NCI-H345 treated with DMSO at 0.1 percent for 48 hours (cell line): ENCODE data around the gene MREG.
"Not testable (repeated sequence)": the region's sequence is repeated elsewhere in the genome, so short reads cannot be mapped to it uniquely, and the experiment has no call there.

Experiments used
- DNase-seq: peaks from one replicate; lab custom pipeline; 2025; ENCODE audit not compliant: unreplicated experiment; lab: John Stamatoyannopoulos, UW

MREG gene

DNA sequence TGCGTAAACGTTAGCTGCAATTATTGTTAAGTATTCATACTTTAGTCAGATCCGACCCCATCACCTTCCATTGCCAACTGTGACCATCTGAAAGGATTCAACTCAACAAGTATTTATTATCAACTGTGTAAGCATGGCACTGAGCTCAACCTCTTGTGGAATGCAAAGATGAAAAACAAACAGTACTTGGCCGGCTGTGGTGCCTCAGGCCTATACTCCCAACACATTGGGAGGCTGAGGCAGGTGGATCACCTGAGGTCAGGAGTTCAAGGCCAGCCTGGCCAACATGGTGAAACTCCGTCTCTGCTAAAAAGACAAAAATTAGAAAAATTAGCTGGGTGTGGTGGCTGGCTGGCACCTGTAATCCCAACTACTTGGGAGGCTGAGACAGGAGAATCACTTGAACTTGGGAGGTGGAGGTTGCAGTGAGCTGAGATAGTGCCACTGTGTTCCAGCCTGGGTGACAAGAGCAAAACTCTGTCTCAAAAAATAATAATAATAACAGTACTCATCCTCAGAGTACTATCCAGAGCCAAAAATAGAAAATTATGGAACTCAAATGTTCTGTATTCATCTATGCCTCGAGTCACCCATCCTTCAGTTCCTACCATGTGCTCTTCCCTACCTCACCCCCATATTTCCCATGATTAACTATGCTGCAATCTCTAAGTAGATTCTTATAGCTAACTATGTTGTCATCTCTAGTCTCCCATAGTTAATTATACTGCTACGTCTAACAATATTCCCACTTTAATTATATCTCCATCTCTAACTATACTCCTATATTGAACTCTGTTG lies 8.6 kb upstream of the MREG start:
- DNase-seq, result no peak

DNA sequence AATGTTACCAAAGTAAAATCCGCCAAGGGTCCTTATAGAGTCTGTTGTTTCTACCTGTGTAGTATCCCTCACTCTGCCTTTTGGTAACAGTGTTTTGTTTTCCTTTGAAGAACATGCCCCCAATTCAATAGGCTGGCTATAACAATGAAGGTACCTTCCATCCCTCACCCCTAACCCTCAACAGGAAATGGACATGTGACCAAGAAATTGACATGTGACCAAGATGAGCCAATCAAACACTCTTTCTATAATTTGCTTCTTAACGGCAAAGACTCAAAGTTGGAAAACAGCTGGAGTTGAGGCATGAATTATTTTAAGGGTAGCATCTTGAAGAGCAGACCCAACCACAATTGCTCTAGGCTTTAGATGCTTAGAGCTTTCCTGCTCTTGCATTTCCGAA lies 5.4 kb upstream of the MREG start:
- DNase-seq, result no peak

DNA sequence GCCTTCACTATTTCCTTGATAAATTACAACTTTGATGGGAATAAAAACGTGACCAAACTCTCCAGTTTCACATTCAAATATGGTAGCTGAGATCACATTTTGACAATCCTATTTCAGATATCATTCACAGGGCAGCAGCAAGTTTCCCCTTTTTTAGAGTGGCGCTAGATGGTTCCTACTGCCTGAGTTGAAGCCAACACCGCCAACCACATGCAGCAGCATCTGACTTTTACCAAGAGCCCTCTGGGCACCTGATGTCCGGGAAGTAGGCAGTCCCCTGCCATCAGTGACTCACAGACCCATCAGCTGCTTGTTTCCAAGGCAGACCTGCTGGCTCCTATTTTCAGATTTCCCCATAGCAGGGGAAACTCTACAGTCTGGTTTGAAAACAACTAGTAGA lies 4.0 kb upstream of the MREG start:
- DNase-seq, result no peak

DNA sequence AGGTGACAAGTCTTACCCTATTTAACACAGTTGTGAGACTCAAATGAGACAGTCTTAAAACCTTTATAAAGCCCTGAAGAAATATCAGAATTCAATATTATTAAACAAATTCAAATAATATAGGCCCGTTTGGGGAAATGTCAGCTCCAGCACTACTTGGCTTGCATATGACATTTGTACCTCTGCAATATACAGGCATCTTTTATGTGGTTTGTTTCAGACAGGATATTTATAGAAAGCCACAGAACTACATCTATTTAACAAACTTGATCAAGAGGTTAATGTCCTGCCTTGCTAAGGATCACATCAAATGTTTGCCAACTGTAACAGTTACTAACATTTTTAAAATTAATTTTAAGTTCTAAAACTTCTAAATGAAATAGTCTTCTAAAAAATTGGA lies 3.2 kb upstream of the MREG start:
- DNase-seq, result no peak

DNA sequence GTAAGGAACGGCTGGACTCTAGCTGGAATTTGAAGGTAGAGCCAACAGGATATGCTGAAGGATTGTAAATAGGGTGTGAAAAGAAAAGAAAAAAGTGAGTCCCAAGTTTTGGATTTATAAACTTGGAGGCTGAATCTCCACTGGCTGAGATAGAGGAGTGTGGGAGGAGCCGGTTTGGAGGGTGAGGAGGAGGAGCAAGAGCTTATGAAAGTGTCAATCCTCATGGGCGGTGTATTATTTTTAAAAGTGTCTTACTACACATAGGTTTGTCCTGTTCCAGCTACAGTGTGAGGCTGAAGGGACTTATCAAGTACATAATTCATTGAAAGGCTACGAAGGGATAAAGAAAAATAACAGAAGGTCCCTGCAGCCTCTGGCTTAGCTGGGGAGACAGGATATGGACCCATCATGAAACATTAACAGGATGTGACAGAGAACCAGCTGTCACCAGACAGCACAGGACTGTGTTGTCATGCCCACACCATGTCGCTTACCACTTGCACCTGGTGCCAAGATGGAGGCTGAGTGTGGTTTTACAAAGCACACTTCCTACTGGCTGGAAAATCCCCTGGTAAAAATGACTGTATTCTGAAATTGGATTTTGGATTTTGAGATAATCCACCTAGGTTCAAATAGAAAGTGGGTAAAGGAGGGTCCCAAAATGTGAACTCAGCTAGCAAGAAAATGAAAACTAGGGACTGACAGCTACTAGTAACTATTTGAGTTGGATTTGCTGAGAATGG lies 2.5 kb upstream of the MREG start:
- DNase-seq, result no peak

DNA sequence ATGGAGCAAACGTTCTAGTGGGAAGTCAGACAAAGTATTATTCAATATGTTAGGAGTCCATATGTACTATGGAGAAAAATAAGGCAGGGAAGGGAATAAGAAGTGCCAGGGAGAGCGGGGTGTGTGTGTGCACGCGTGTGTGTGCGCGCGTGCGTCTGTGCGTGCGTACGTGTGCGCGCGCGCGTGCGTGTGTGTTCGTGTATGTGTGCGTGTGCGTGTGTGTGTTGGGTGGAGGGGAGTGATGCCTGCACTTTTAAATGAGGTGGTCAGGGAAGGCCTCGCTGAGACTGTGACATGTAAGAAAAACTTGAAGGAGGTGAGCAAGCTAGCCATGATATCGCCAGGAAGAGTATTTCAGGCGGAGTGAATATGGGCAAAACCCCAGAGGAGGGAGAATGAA lies 1.6 kb upstream of the MREG start:
- no peak for DNase-seq

DNA sequence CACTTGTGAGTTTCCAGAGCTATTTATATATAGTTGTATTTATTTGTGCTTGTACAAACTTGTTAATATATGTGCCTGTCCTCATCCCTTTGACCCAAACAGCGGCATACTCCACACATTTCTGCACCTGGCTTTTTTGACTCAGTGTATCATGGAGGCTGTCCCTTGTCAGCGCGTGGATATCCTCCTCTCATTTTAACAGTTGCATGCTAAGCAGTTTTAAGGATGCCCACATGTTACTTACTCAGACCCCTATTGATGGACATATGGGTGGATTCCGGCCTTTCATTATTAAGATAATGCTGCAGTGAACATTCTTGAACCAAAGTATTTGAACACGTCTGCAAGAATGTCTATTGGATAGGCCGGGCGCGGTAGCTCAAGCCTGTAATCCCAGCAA lies 655 bp upstream of the MREG start:
- DNase-seq, result no peak

DNA sequence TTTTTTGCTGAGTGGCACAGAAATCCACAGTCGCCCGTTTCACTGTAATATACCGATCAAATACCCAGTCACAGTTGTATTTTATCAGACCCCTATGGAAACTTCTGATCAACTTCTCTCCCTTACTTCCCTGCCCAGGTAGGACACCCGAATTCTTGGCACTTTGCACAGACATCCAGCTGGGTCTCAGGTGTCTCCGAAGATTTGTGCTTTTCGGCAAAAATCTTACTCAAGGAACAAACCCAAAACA lies 596 bp downstream of the MREG start:
- no peak for DNase-seq

DNA sequence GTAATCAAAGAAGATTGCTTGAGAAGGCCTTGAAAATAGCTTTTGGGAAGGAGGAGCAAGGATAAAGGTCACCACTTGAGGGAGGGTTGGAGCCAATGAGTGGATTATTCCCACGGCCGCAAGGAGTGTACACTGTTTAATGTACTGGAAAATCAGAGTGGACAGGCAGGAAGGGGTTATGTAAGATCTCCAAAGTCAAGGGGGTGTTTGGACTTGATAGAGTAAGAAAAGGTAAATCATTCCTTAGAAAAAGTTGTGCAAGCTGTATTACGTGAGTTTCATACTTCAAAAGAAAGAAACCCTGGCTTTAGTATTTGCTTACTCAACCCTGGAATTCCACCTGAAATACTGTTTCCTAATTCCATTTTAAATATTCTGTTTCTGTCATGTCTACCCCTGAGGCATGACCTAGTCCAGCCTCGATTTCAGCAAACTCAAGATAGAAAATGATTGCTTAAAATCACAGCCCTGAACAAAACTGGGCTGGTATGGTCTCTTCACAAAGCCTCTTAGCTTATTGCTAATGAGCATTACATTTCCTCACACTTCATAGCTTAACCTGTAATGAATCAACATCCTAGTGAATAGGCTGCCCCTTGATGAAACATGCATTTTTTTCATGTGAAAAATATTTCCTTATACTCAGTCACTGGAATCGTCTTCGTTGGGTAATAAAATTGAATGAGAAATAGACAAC lies 1.1 kb downstream of the MREG start:
- no peak for DNase-seq

DNA sequence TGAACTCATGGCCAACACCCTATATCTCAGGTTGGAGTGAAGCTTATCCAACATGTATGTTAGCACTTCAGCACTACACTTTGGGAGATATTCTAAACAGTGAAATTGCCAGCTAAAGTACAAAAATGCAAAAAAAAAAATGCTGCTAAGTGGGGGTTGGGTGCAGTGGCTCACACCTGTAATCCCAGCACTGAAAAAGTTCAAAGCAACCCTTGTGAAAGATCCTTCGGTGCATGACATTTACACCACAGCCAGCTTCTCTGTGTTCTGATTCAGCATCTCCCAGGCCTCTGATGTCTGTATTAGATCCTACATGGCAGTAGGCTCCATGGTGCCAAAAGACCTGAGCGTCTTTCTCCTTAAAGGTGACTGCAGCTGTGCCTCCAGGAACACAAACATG lies 4.1 kb downstream of the MREG start:
- not testable (repeated sequence) for DNase-seq

DNA sequence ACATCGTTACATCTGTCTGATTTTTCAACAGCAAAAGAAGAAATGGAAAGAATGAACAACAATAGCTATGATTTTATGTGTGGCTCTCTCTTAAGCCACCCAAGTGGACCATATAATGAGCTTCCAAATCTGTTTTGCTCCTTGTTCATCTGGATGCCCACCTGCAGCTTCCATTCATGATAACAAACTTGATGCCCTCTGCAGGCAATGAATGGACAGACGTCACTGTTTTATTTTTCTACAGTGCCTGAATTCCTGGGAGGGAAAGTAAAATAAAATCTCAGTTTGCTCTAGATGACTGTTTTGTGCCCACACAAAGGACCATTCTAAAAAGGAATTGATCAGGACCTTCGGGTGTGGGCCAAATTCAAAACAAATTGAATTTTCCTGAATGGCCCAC lies 5.0 kb downstream of the MREG start:
- no peak for DNase-seq

DNA sequence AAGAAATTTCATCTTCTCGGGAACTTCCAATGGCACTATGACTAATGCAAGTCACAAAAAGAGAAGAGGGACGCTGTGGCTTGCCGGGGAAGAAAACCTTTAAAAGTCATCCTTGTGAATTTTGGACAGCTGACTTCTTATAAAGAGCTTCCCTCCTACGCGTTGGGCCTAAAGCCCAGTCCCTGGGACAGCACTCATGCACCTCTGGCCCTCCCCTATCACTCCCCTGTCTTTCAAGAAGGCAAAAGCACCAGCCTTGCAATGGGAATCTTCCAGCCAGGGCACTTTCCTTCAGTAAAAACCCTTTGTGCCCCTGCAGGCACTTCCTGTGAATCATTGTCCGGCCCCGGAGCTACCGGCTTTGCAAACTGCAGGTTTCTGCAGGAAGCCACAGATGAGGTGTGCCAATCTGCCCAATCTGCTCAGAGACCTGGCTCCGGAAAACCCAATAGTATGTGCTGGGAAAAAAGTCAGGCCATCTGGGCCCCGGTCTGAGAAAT lies 7.1 kb downstream of the MREG start:
- DNase-seq, result no peak

DNA sequence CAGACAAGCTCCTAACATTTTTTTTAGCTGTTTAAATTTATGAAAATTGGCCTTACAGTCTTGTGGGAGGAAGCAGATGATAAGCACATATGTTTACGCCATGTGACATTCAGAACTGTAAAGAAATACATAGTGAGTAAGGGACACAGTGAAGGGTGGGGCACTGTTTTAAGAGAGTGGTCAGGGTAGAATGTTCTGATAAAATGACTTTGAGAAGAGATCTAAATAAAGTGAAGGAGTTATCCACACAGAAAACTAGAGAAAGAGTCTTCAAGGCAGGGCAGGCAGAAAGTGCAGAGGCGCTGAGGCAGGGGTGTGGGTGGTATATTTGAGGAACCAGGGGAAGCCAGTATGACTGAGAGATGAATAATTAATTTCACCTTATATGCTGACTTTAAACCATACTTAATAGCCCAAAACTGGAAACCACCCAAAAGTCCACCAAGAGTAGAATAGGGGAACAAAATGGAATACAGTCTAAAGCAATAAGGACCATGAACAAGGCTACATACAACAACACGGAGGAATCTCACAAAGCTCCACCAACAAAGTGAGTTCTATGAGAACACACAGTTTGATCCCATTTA lies 8.6 kb downstream of the MREG start:
- DNase-seq, result no peak

DNA sequence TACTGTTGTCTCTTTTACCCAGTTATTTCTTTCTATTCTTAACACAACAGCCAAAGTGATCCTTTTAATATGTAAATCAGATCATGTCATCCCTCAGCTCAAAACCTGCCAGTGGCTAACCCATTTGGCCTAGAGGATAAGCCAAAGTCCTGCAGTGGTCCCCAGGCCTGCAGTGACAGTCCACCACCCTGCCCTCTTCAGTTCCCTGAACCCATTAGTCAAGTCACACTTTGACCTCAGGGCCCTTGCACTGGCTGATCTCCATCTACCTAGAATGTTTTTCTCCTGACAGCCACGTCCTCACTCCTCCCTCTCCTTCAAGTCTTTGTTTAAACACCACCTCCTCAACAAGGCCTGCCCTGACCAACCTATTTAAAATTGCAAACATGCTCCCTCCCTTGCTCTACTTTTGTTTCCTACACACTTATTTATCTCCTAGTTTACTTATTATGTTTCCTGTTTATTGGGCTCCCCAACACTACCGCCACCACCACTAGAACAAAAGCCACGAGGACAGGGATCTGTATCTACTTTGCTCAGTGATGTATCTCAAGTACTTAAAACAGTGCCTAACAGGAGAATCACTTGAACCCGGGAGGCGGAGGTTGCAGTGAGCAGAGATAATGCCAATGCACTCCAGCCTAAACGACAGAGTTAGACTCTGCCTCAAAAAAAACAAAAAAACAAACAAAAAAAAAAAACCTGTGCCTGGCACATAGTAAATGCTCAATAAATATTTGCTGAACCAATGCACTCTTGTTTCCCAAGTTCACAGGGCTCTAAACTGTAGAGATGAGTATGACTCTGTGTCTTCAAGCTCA lies 9.3 kb downstream of the MREG start:
- no peak for DNase-seq

DNA sequence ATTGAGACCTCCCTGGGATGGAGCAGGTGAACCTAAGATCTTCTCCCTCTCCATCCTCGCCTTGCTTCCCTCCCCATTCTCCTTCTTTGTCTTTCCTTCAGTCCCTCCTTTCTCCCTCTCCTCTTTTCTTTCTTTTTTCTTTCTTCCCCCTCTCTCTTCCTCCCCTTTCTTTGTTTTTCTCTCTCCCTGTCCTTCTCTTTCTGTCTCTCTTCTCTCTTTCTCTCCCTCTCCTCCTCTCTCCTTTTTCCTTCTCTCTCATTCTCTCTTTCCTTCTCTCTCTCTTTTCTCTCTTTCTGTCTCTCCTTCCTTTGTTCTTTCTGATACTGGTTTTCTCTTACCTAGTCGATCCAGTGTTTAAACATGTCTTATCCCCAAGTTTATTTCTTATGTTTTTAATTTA lies 10.7 kb downstream of the MREG start:
- no peak for DNase-seq

DNA sequence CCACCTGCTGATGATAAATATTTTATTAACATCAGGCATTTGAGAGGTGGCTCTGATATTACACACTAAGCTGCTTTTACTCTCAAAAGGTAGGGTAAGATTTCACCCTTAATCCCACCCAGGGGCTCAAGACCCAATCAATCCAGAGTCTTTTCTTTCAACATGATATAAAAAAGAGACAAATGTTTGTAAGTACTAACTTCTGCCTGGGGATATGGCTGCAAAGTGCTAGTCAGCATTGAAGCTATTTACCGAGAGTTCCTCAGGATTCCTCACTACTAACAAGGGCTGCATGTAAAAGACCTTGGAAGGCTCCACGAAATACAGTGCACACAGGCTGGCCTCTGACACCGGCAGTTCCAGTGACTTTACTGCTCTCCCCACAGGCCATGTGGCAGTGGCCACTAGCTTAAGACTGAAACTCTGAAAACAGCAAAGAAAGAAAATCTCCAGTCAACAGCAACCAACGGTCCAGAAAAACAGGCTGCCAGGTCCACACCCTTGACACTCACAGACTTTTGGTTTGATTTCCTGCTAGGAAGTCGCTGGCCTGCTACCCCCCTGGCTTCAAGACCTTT lies 11.2 kb downstream of the MREG start:
- DNase-seq, result no peak

DNA sequence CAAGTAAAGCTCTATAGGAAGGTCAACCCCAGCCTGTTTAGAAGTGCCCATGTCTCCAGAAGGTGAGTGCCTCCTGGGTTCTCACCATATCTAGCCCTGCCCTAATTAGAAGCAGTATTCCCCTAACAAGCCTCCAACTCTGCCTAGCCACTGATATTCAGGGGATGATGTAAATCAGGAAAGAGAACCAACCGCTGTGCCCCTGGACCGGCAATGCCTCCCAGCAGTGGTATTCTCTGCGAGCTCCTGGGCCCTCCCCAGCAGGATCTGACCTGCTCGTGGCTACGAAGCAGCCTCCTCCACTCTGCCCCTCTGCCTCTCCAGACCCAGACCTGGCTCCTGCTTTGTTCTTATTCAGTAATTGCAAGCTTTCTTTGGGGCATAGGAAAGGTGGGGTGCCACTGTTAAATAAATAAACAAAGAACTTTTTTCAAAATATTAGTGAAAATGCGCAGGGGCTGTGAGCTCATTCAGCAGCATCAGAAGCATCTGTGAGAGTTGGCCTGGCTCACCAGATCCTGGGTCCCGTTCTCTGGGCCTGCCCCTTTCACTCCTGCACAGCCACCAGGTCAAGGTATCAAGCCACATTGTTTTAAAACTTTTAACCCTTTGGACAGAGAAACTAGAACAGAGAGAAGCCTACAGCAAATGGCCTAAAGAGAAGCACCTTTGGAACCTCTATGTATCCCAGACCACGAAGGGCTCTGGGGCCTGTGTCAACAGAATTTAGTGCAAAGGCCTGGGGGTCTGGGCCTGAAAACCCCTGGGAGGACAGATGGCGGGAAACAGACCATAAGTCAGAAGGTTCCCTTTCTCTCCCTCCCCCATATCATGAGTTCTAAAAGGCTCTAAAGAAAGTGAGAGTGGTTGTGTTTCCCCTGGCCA lies 11.9 kb downstream of the MREG start:
- DNase-seq, result no peak

DNA sequence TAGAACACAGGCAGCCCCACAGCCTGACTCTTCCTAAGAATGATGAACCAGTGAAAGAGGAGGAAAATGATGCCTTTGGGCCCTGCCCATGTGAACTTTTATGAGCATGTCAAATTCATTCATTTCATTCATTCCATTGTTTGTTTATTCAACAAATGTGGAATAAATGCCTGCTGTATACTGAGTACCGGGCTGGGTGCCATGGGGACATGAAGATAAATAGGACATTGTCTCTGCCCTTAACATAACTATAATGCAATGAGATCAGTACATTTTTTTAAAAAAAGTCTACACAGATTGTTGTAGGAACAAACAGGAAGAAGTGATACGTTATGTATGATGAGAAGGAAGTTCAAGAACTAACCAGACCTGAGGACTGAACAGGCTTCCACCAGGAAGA lies 14.7 kb downstream of the MREG start:
- no peak for DNase-seq

DNA sequence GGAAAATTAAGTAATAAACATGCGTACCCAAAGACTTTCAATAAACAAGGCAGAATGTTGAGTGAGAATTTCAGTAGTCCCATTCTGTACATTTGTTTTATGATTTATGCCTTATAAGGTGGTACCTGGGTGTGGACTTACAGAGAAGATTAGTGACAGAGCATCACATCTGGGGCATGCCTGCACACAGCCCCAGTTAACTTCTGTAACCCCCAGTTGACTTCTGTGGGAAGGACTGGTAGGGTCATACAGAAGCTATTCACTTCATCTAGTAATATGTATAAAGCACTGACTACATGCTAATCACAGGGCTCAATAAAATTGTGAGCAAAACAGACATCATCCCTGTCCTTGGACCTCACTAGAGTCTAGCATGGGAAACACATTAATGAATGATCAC lies 16.1 kb downstream of the MREG start:
- DNase-seq, result no peak

DNA sequence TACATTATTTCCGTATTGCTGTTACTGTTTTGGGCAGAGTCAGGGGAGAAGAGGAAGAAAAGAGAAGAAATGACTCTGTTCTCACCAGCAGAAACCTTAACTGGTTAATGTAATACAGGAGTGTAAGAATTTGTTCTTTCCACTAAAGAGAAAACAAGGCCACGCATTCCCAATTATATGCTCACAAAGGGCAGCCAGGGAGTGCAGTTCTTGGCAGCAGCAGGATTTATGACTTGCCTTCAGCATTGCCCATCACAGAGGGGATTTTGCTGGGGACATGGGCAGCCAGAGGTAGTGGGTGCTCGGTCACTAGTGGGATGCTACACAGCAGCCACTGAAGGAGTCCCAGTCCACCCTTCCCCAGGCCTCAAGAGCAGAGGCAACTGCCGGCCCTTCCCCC lies 18.4 kb downstream of the MREG start:
- DNase-seq, result no peak
